RWPE2 (cell line): Measurements from ENCODE around the gene CTCF.

Source experiments
- ATAC-seq: fragments of 200-7000 bp; cut with Tn5 transposase; 3 replicates; pipeline ENCODE4 v1.9.1; 2021; ENCODE audit warnings: low read depth
- DNase-seq: peaks from one replicate; pipeline ENCODE4 v3.0.0-alpha.2; 2020; ENCODE audit warnings: low spot score
- H3K27ac ChIP-seq: fragments of 450-650 bp; 2 replicates; pipeline ENCODE4 v1.5.1; 2017; ENCODE audit warnings: mild to moderate bottlenecking; ENCODE audit not compliant: poor library complexity, severe bottlenecking
- H3K27me3 ChIP-seq: fragments of 250-450 bp; sonication (Bioruptor Pico); 2 replicates; pipeline ENCODE4 v1.5.1; 2021; ENCODE audit warnings: mild to moderate bottlenecking, moderate library complexity; ENCODE audit not compliant: insufficient read depth, poor library complexity, severe bottlenecking
- H3K36me3 ChIP-seq: fragments of 250-450 bp; sonication (Bioruptor Pico); 2 replicates; pipeline ENCODE4 v1.5.1; 2020; ENCODE audit warnings: low read depth, mild to moderate bottlenecking, moderate library complexity
- H3K4me1 ChIP-seq: fragments of 250-450 bp; sonication (Bioruptor Pico); 2 replicates; pipeline ENCODE4 v1.5.1; 2021; ENCODE audit warnings: mild to moderate bottlenecking, moderate library complexity; ENCODE audit not compliant: insufficient read depth, poor library complexity, severe bottlenecking
- H3K4me3 ChIP-seq: fragments of 250-450 bp; sonication (Bioruptor Pico); 2 replicates; pipeline ENCODE4 v1.5.1; 2021; ENCODE audit warnings: mild to moderate bottlenecking, moderate library complexity; ENCODE audit not compliant: severe bottlenecking
- H3K9me3 ChIP-seq: fragments of 250-450 bp; sonication (Bioruptor Pico); 2 replicates; pipeline ENCODE4 v1.5.1; 2021; ENCODE audit warnings: mild to moderate bottlenecking, moderate library complexity; ENCODE audit not compliant: severe bottlenecking
- CTCF ChIP-seq: fragments of 450-650 bp; IDR thresholded peaks from one replicate; pipeline ENCODE4 v1.5.1; 2017; ENCODE audit warnings: mild to moderate bottlenecking, moderate library complexity; ENCODE audit not compliant: poor library complexity, severe bottlenecking

Gene CTCF

GRCh38 chr16:67593701-67594100, 31.4 kb downstream of the CTCF start:
- ATAC-seq (no peak), DNase-seq (no peak)
- H3K4me1 ChIP-seq = peaks cover 13% of the 10 kb centered on the region
- peaks cover 15% of the 10 kb centered on the region for H3K36me3 ChIP-seq
- no peak for TF ChIP-seq CTCF
- no peak overlapping the region for H3K4me3 ChIP-seq
- H3K27ac ChIP-seq = peak overlapping the region; percentile 52
- no peaks in the 10 kb centered on the region for H3K27me3 ChIP-seq
- H3K9me3 ChIP-seq = no peaks in the 10 kb centered on the region

- Histone ChIP-seq H3K4me1 (peaks cover 13% of the 10 kb centered on the region), H3K36me3 (peaks cover 14% of the 10 kb centered on the region), H3K27ac (peak overlapping the region; percentile 52), H3K4me3 (no peak overlapping the region), H3K27me3 (no peaks in the 10 kb centered on the region), H3K9me3 (no peaks in the 10 kb centered on the region)
- ATAC-seq (peak; percentile 11; the same call in 1 of the 3 replicates), DNase-seq (no peak)
- TF ChIP-seq CTCF = no peak
Observed at GRCh38 chr16:67594256-67594915, 32.1 kb downstream of the CTCF start.

GRCh38 chr16:67594956-67595355, 32.6 kb downstream of the CTCF start:
- TF ChIP-seq CTCF = no peak
- H3K4me3 ChIP-seq = no peak overlapping the region
- ATAC-seq (peak; percentile 90), DNase-seq (no peak)
- H3K4me1 ChIP-seq = peaks cover 13% of the 10 kb centered on the region
- peaks cover 8% of the 10 kb centered on the region for H3K36me3 ChIP-seq
- H3K9me3 ChIP-seq = no peaks in the 10 kb centered on the region
- H3K27me3 ChIP-seq = no peaks in the 10 kb centered on the region
- H3K27ac ChIP-seq = peak overlapping the region; percentile 52

- ATAC-seq (no peak), DNase-seq (no peak)
- peaks cover 26% of the 10 kb centered on the region for H3K4me1 ChIP-seq
- TF ChIP-seq CTCF = no peak
- H3K27me3 ChIP-seq = no peaks in the 10 kb centered on the region
- H3K9me3 ChIP-seq = no peaks in the 10 kb centered on the region
- no peak overlapping the region for H3K4me3 ChIP-seq
- peaks cover 7% of the 10 kb centered on the region for H3K36me3 ChIP-seq
- no peak overlapping the region for H3K27ac ChIP-seq
Observed at GRCh38 chr16:67598527-67598926, 36.2 kb downstream of the CTCF start.

- Histone ChIP-seq H3K9me3 (no peaks in the 10 kb centered on the region), H3K27me3 (no peaks in the 10 kb centered on the region), H3K4me1 (peaks cover 10% of the 10 kb centered on the region), H3K27ac (no peak overlapping the region), H3K36me3 (no peaks in the 10 kb centered on the region; the same call in 1 of the 2 replicates), H3K4me3 (no peak overlapping the region)
- DNase-seq (no peak), ATAC-seq (no peak)
- no peak for TF ChIP-seq CTCF
Observed at GRCh38 chr16:67605641-67606040, 43.3 kb downstream of the CTCF start.
